ENCODE measurements around the gene ATPAF2.

Gene ATPAF2

GRCh38 chr17:17976931-17977570 lies 61.9 kb downstream of the ATPAF2 start:
- no peaks in the 10 kb centered on the region for H3K4me1 ChIP-seq (ENCODE audit: control insufficient read depth, insufficient read depth, low read length)
- no peak overlapping the region for H3K4me3 ChIP-seq (ENCODE audit: insufficient read depth, low read depth, low read length)
- H3K9me3 ChIP-seq (ENCODE audit: control insufficient read depth, low read length), result no peaks in the 10 kb centered on the region
- 89 to 92% methylated on average over 10 of the region's 10 CpGs for WGBS, 2 experiments
- H3K36me3 ChIP-seq (ENCODE audit: control insufficient read depth, insufficient read depth, low read length), result no peaks in the 10 kb centered on the region
- H3K27ac ChIP-seq (ENCODE audit: insufficient read depth, low read depth, low read length, poor library complexity, severe bottlenecking), result no peak overlapping the region
- no peaks in the 10 kb centered on the region for H3K27me3 ChIP-seq (ENCODE audit: control insufficient read depth, insufficient read depth, low read length, poor library complexity, severe bottlenecking)

- peaks cover 6% of the 10 kb centered on the region for H3K4me1 ChIP-seq (ENCODE audit: control insufficient read depth, insufficient read depth, low read length)
- no peak overlapping the region for H3K27ac ChIP-seq (ENCODE audit: insufficient read depth, low read depth, low read length, poor library complexity, severe bottlenecking)
- H3K9me3 ChIP-seq (ENCODE audit: control insufficient read depth, low read length), result no peaks in the 10 kb centered on the region
- peaks cover 4% of the 10 kb centered on the region for H3K27me3 ChIP-seq (ENCODE audit: control insufficient read depth, insufficient read depth, low read length, poor library complexity, severe bottlenecking)
- no peaks in the 10 kb centered on the region for H3K36me3 ChIP-seq (ENCODE audit: control insufficient read depth, insufficient read depth, low read length)
- 84 to 90% methylated on average over 7 to 8 of the region's 8 CpGs for WGBS, 2 experiments
- H3K4me3 ChIP-seq (ENCODE audit: insufficient read depth, low read depth, low read length), result no peak overlapping the region
Measured at GRCh38 chr17:17975436-17975835, 63.5 kb downstream of the ATPAF2 start.

DNA sequence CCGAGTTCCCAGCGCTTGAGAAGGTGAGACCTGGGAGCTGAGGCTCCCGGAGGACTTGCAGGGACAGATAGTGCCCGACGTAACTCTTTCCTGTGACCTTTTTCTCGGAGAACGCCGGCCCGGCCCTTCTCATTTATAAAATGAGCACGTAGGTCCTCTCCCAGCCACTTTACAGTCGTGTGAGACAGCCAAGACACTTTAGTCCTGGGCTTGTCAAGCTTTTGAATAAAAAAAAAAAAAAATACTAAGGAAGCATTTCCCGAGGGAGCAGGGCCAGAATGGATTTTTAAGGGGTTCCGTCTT lies 66.1 kb downstream of the ATPAF2 start:
- no peak overlapping the region for H3K27ac ChIP-seq (ENCODE audit: insufficient read depth, low read depth, low read length, poor library complexity, severe bottlenecking)
- 9% methylated on average over 13 of the region's 13 CpGs for WGBS, 2 experiments

DNA sequence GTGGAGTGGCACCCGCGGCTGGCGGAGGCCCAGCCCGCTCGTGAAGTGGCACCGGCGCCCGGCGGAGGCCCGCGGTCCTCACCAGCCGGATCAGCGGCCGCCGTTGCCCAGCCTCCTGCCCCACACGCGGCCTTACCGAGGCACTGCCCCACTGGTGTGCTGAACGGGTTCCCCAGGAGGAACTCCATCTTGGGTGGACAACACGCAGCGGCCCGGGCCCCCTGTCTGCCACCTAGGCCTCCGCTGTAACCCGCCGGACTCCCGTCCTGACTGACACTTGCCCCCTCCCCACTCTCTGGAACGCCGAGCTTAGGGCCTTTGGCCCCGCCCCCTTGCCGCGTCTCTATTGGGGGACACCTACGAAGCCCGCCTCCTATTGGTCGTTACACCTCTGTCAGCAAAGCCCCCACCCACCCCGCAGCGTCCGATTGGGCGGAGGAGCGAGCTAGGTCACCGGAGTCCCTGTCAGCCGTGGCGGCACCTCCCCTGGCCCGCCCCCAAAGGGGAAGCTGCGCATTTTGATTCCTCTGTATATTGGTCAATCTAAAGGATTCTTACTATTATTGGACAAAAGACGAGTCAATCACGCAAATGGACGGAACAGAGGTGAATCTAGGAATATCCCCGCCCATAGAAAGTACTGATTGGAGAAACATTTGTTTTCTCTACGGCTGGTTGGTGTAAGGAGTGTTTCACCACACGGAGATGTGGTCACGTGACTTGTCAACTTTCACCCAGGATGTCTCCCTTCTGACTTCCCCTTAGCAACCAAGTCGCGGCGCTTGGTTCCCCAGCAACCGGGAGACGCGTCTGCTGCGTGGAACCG lies 66.6 kb downstream of the ATPAF2 start, which contains the start of the genes DRC3 and TOM1L2:
Gene DRC3 (plus strand): TSS at position 737 of the 826 bp plus-strand sequence. CDS start 4,737 bp downstream, outside the sequence.
Gene TOM1L2 (minus strand): TSS at position 275 of the 826 bp plus-strand sequence. CDS start 87 bp downstream, at position 188.
- Histone ChIP-seq H3K9me3 (ENCODE audit: control insufficient read depth, low read length) (no peaks in the 10 kb centered on the region), H3K4me1 (ENCODE audit: control insufficient read depth, insufficient read depth, low read length) (peaks cover 6% of the 10 kb centered on the region), H3K27me3 (ENCODE audit: control insufficient read depth, insufficient read depth, low read length, poor library complexity, severe bottlenecking) (peaks cover 6% of the 10 kb centered on the region), H3K4me3 (ENCODE audit: insufficient read depth, low read depth, low read length) (peak within 1 kb of the TSS; percentile 51), H3K27ac (ENCODE audit: insufficient read depth, low read depth, low read length, poor library complexity, severe bottlenecking) (no peak within 1 kb of the TSS), H3K36me3 (ENCODE audit: control insufficient read depth, insufficient read depth, low read length) (no peaks in the 10 kb centered on the region)
- WGBS, 2 experiments, result 1% methylated on average over 59 of the region's 59 CpGs

More for the DNA sequence above, 66.1 kb downstream of the ATPAF2 start:
- no peaks in the 10 kb centered on the region for H3K9me3 ChIP-seq (ENCODE audit: control insufficient read depth, low read length)
- peak overlapping the region; percentile 50 for H3K4me3 ChIP-seq (ENCODE audit: insufficient read depth, low read depth, low read length)
- peaks cover 6% of the 10 kb centered on the region for H3K4me1 ChIP-seq (ENCODE audit: control insufficient read depth, insufficient read depth, low read length)
- H3K36me3 ChIP-seq (ENCODE audit: control insufficient read depth, insufficient read depth, low read length), result no peaks in the 10 kb centered on the region
- peaks cover 6% of the 10 kb centered on the region for H3K27me3 ChIP-seq (ENCODE audit: control insufficient read depth, insufficient read depth, low read length, poor library complexity, severe bottlenecking)

- peaks cover 6% of the 10 kb centered on the region for H3K4me1 ChIP-seq (ENCODE audit: control insufficient read depth, insufficient read depth, low read length)
Measured at GRCh38 chr17:17971431-17972125, 67.4 kb downstream of the ATPAF2 start.

DNA sequence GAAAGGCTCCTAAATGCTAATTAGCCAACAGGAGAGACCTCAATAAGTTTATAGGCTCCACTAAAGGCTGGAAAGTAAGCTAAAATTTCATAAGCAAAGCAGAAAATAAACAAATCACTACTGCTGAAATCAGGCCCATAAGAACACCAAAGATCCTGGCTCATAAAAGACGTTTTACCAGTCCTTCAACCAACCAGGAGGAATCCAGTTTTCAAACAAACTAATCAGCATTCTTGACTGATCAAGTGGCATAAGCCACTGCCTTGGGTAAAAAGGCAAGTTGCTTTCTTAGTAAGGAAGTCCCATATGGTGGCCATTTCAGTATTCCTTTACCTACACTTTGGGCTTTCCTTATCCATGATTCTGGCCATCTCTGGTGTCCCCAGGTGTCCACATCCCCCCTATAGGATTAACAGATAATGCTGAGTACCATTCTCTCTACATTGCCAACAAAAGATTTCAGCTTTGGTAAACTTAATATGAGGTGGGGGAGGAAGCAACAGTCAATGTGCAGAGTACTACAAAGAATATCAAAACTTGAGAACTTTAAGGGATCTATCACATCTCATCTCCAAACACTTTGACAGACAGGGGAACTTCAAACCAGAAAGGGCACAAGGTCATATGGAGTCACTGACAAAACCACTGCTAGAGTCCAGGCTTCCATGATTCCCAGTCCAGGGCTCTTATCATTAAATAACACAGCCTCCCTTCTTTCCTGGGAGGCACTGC lies 68.1 kb downstream of the ATPAF2 start:
- H3K4me1 ChIP-seq (ENCODE audit: control insufficient read depth, insufficient read depth, low read length), result peaks cover 6% of the 10 kb centered on the region
- H3K27me3 ChIP-seq (ENCODE audit: control insufficient read depth, insufficient read depth, low read length, poor library complexity, severe bottlenecking), result peaks cover 6% of the 10 kb centered on the region
- peak overlapping the region; percentile 51 for H3K4me3 ChIP-seq (ENCODE audit: insufficient read depth, low read depth, low read length)
- no peaks in the 10 kb centered on the region for H3K36me3 ChIP-seq (ENCODE audit: control insufficient read depth, insufficient read depth, low read length)
- no peak overlapping the region for H3K27ac ChIP-seq (ENCODE audit: insufficient read depth, low read depth, low read length, poor library complexity, severe bottlenecking)
- WGBS, 2 experiments, result 56 to 67% methylated on average over 1 of the region's 1 CpG
- no peaks in the 10 kb centered on the region for H3K9me3 ChIP-seq (ENCODE audit: control insufficient read depth, low read length)

More at GRCh38 chr17:17971431-17972125, 67.4 kb downstream of the ATPAF2 start:
- WGBS, 2 experiments, result 21% methylated on average over 33 of the region's 33 CpGs
- Histone ChIP-seq H3K9me3 (ENCODE audit: control insufficient read depth, low read length) (no peaks in the 10 kb centered on the region), H3K4me3 (ENCODE audit: insufficient read depth, low read depth, low read length) (peak overlapping the region; percentile 51), H3K27me3 (ENCODE audit: control insufficient read depth, insufficient read depth, low read length, poor library complexity, severe bottlenecking) (peaks cover 6% of the 10 kb centered on the region), H3K36me3 (ENCODE audit: control insufficient read depth, insufficient read depth, low read length) (no peaks in the 10 kb centered on the region), H3K27ac (ENCODE audit: insufficient read depth, low read depth, low read length, poor library complexity, severe bottlenecking) (no peak overlapping the region)
